Posterior cingulate gyrus (tissue), 11 donors: Measurements from ENCODE around the gene ALDOB.

ENCODE experiments used
- DNase-seq, 10 donors: peaks; one replicate each; pipeline versions ENCODE4 v3.0.0 to v3.0.0-alpha.2; 2020 to 2021; ENCODE audit warnings: mixed read lengths in 3 of 10
- intact Hi-C: fragments of 100-400 bp; cut with DNase I; formaldehyde crosslinking; loops from one replicate; pipeline ENCODE4 v1.15.1; 2023

Gene ALDOB

GRCh38 chr9:101435601-101436079 lies at the start of gene ALDOB:
Gene ALDOB, minus strand, starts transcription at chr9:101435774. Its CDS starts 4,887 bp downstream, at chr9:101430887.
- no peak for DNase-seq
- intact Hi-C loops, result no loop called here

GRCh38 chr9:101484046-101484445 lies 48.5 kb upstream of the ALDOB start:
- no peak for DNase-seq
- intact Hi-C loops, result no loop called here

GRCh38 chr9:101481261-101481660 lies 45.7 kb upstream of the ALDOB start:
- intact Hi-C loops, result no loop called here
- no peak for DNase-seq

GRCh38 chr9:101480386-101480785 lies 44.8 kb upstream of the ALDOB start:
- intact Hi-C loops, result no loop called here
- DNase-seq, result no peak

GRCh38 chr9:101479338-101480030 lies 43.9 kb upstream of the ALDOB start:
- intact Hi-C loops, result no loop called here
- no peak for DNase-seq

- DNase-seq, result no peak
- intact Hi-C loops, result no loop called here
Measured at GRCh38 chr9:101478906-101479305, 43.3 kb upstream of the ALDOB start.

- intact Hi-C loops, result no loop called here
- DNase-seq, result no peak
Measured at GRCh38 chr9:101478444-101478843, 42.9 kb upstream of the ALDOB start.

GRCh38 chr9:101477736-101478135 lies 42.2 kb upstream of the ALDOB start:
- intact Hi-C loops, result no loop called here
- no peak for DNase-seq

GRCh38 chr9:101477214-101477613 lies 41.6 kb upstream of the ALDOB start:
- intact Hi-C loops, result no loop called here
- DNase-seq, result no peak

GRCh38 chr9:101476576-101477208 lies 41.1 kb upstream of the ALDOB start:
- intact Hi-C loops, result no loop called here
- peak in 3 of 10 donors; percentile 32 to 75 (median 69) for DNase-seq

- intact Hi-C loops, result no loop called here
- DNase-seq, result no peak
Measured at GRCh38 chr9:101472891-101473290, 37.3 kb upstream of the ALDOB start.

GRCh38 chr9:101470929-101471328 lies 35.4 kb upstream of the ALDOB start:
- intact Hi-C loops, result no loop called here
- no peak for DNase-seq

GRCh38 chr9:101470021-101470420 lies 34.4 kb upstream of the ALDOB start:
- no peak for DNase-seq
- intact Hi-C loops, result no loop called here

GRCh38 chr9:101469026-101469425 lies 33.5 kb upstream of the ALDOB start:
- DNase-seq, result no peak
- intact Hi-C loops, result no loop called here

- peak in 4 of 10 donors; percentile 28 to 84 (median 34) for DNase-seq
- intact Hi-C loops, result no loop called here
Measured at GRCh38 chr9:101468116-101468515, 32.5 kb upstream of the ALDOB start.

GRCh38 chr9:101467690-101468089 lies 32.1 kb upstream of the ALDOB start:
- intact Hi-C loops, result no loop called here
- DNase-seq, result no peak

- intact Hi-C loops, result no loop called here
- no peak for DNase-seq
Measured at GRCh38 chr9:101466863-101467262, 31.3 kb upstream of the ALDOB start.

- intact Hi-C loops, result no loop called here
- DNase-seq, result peak in 4 of 10 donors; percentile 12 to 83 (median 30)
Measured at GRCh38 chr9:101465326-101465915, 29.8 kb upstream of the ALDOB start.

- intact Hi-C loops, result no loop called here
- DNase-seq, result no peak
Measured at GRCh38 chr9:101463397-101463796, 27.8 kb upstream of the ALDOB start.

- no peak for DNase-seq
- intact Hi-C loops, result no loop called here
Measured at GRCh38 chr9:101462558-101462957, 27.0 kb upstream of the ALDOB start.

GRCh38 chr9:101460965-101461364 lies 25.4 kb upstream of the ALDOB start:
- intact Hi-C loops, result no loop called here
- DNase-seq, result no peak
